NT2/D1 (cell line): ENCODE measurements around the gene ARL6IP5.

Source experiments
- SUZ12 ChIP-seq: IDR thresholded peaks from 2 replicates; pipeline ENCODE4 v1.6.1; 2011; ENCODE audit not compliant: insufficient read length, insufficient read depth; ENCODE audit errors: extremely low read depth
- YY1 ChIP-seq: IDR thresholded peaks from 2 replicates; pipeline ENCODE4 v1.6.1; 2011; ENCODE audit not compliant: insufficient read length, insufficient read depth
- ZNF274 ChIP-seq: IDR thresholded peaks from 2 replicates; pipeline ENCODE4 v1.6.1; 2011; ENCODE audit warnings: mild to moderate bottlenecking, low read depth, low read length

- TF ChIP-seq SUZ12 (no peak), ZNF274 (no peak), YY1 (no peak)
These were observed 37.7 kb downstream of the ARL6IP5 start, which contains the start of gene LMOD3 for GRCh38 chr3:69122403-69122802.
